MCF 10A (cell line): Measurements from ENCODE around the gene HMOX1. TPM values are rescaled to one million over a fixed set of nuclear protein-coding genes. Genes with fewer than 3 reads are reported as not detected.

Experiments used
- BruUV-seq: library from RNA; stranded (reverse); fragments of 400-500 nt; replicated peaks from 2 replicates; lab custom pipeline; 2021; lab: Mats Ljungman, UMichigan
- CTCF ChIA-PET: fragments of 300-600 bp; sonication (Branson Sonifier 250); formaldehyde crosslinking; extraction: SDS; loops from one replicate; lab custom pipeline; 2021; ENCODE audit warnings: antibody characterized with exemption, inconsistent platforms; lab: Yijun Ruan, JAX
- POLR2A ChIA-PET: fragments of 300-600, 350-650 bp; sonication (Branson Sonifier 250); formaldehyde crosslinking; extraction: SDS; loops from one replicate; lab custom pipeline; 2020; ENCODE audit warnings: antibody characterized with exemption, inconsistent platforms; lab: Yijun Ruan, JAX
- DNase-seq: peaks from one replicate; pipeline ENCODE4 v3.0.0-alpha.2; 2018; ENCODE audit not compliant: unreplicated experiment
- H3K27ac Mint-ChIP-seq: one replicate; pipeline ENCODE4 v1.8.0; 2022; ENCODE audit warnings: mild to moderate bottlenecking, low read depth, mixed read lengths; ENCODE audit not compliant: unreplicated experiment
- H3K27me3 Mint-ChIP-seq: one replicate; pipeline ENCODE4 v1.8.0; 2022; ENCODE audit warnings: mixed read lengths; ENCODE audit not compliant: insufficient read depth, unreplicated experiment
- H3K36me3 Mint-ChIP-seq: one replicate; pipeline ENCODE4 v1.8.0; 2022; ENCODE audit warnings: mild to moderate bottlenecking, moderate library complexity, mixed read lengths; ENCODE audit not compliant: insufficient read depth, unreplicated experiment
- H3K4me1 Mint-ChIP-seq: one replicate; pipeline ENCODE4 v1.8.0; 2022; ENCODE audit warnings: mixed read lengths; ENCODE audit not compliant: insufficient read depth, unreplicated experiment
- H3K4me3 Mint-ChIP-seq: one replicate; pipeline ENCODE4 v1.8.0; 2022; ENCODE audit warnings: mild to moderate bottlenecking, moderate library complexity, mixed read lengths; ENCODE audit not compliant: unreplicated experiment
- H3K9me3 Mint-ChIP-seq: one replicate; pipeline ENCODE4 v1.8.0; 2022; ENCODE audit warnings: mixed read lengths; ENCODE audit not compliant: unreplicated experiment
- CTCF ChIP-seq: fragments of 200-600 bp; IDR thresholded peaks from one replicate; pipeline ENCODE4 v1.8.0; 2022; ENCODE audit warnings: antibody characterized with exemption, mild to moderate bottlenecking; ENCODE audit not compliant: unreplicated experiment
- intact Hi-C: fragments of 100-400 bp; cut with micrococcal nuclease; formaldehyde crosslinking; loops from 2 replicates; pipeline ENCODE4 v1.14.1; 2022
- total RNA-seq: library from RNA; stranded (reverse); gene quantifications from 2 replicates; pipeline ENCODE4 v1.2.3, GENCODE V29; 2022

Gene HMOX1
- total RNA-seq, 1 experiment from 2014 or later = 1.9 TPM

- CTCF ChIA-PET = interaction anchor here (0.7 to 1.4 kb wide), 3 partner anchors 16 to 53 kb away, joined by 3 to 6 read pairs (median 4); no protein-coding TSS in a partner anchor
- no peak overlapping the region for H3K4me3 Mint-ChIP-seq
- H3K36me3 Mint-ChIP-seq = peaks cover 59% of the 10 kb centered on the region
- intact Hi-C loops = no loop called here
- H3K9me3 Mint-ChIP-seq = no peaks in the 10 kb centered on the region
- DNase-seq = no peak
- BruUV-seq = no TSS peak
- peaks cover 13% of the 10 kb centered on the region for H3K4me1 Mint-ChIP-seq
- no peak for TF ChIP-seq CTCF
- no peaks in the 10 kb centered on the region for H3K27me3 Mint-ChIP-seq
- POLR2A ChIA-PET = no interaction called here
- H3K27ac Mint-ChIP-seq = no peak overlapping the region
Observed at GRCh38 chr22:35404176-35404575, 23.3 kb downstream of the HMOX1 start.

- Mint-ChIP-seq H3K4me1 (peaks cover 2% of the 10 kb centered on the region), H3K36me3 (peaks cover 70% of the 10 kb centered on the region), H3K27me3 (no peaks in the 10 kb centered on the region), H3K4me3 (no peak overlapping the region), H3K9me3 (no peaks in the 10 kb centered on the region), H3K27ac (no peak overlapping the region)
- DNase-seq = no peak
- BruUV-seq = no TSS peak
- intact Hi-C loops = no loop called here
- ChIA-PET CTCF (interaction anchor here (0.8 to 1.3 kb wide), 2 partner anchors 24 to 718 kb away, joined by 4 to 5 read pairs; no protein-coding TSS in a partner anchor), POLR2A (no interaction called here)
- no peak for TF ChIP-seq CTCF
Observed at GRCh38 chr22:35406443-35406842, 25.5 kb downstream of the HMOX1 start.

GRCh38 chr22:35407362-35407761 lies 26.5 kb downstream of the HMOX1 start:
- H3K27me3 Mint-ChIP-seq = no peaks in the 10 kb centered on the region
- ChIA-PET POLR2A (no interaction called here), CTCF (interaction anchor here (0.7 kb wide), 1 partner anchor 23 kb away, joined by 3 read pairs; no protein-coding TSS in a partner anchor)
- intact Hi-C loops = no loop called here
- H3K4me1 Mint-ChIP-seq = no peaks in the 10 kb centered on the region
- H3K36me3 Mint-ChIP-seq = peaks cover 72% of the 10 kb centered on the region
- H3K27ac Mint-ChIP-seq = no peak overlapping the region
- no peaks in the 10 kb centered on the region for H3K9me3 Mint-ChIP-seq
- no peak for DNase-seq
- TF ChIP-seq CTCF = no peak
- no TSS peak for BruUV-seq
- no peak overlapping the region for H3K4me3 Mint-ChIP-seq

GRCh38 chr22:35409783-35410662 lies 29.1 kb downstream of the HMOX1 start:
- Mint-ChIP-seq H3K9me3 (no peaks in the 10 kb centered on the region), H3K27ac (no peak overlapping the region), H3K27me3 (no peaks in the 10 kb centered on the region), H3K4me1 (no peaks in the 10 kb centered on the region), H3K36me3 (peaks cover 49% of the 10 kb centered on the region), H3K4me3 (no peak overlapping the region)
- BruUV-seq = no TSS peak
- ChIA-PET CTCF (interaction anchor here (0.6 to 1.1 kb wide), 3 partner anchors 11 to 642 kb away, joined by 3 read pairs; no protein-coding TSS in a partner anchor), POLR2A (interaction anchor here (0.7 kb wide), 1 partner anchor 57 kb away, joined by 3 read pairs; no protein-coding TSS in a partner anchor)
- TF ChIP-seq CTCF = no peak
- intact Hi-C loops = no loop called here
- no peak for DNase-seq
